KMS-11 (cell line): Measurements from ENCODE around the gene PTPRU.
"Not testable (repeated sequence)": the region's sequence is repeated elsewhere in the genome, so short reads cannot be mapped to it uniquely, and the experiment has no call there.

Experiments
- H2AFZ ChIP-seq: fragments of 200-600 bp; sonication (generic); 2 replicates; pipeline ENCODE4 v1.6.1; 2016; ENCODE audit warnings: antibody characterized with exemption, mixed run types, low read depth
- H3K27ac ChIP-seq: fragments of 200-600 bp; sonication (generic); 2 replicates; pipeline ENCODE4 v1.6.1; 2016; ENCODE audit warnings: mild to moderate bottlenecking, mixed run types
- H3K27me3 ChIP-seq: fragments of 200-600 bp; sonication (generic); 2 replicates; pipeline ENCODE4 v1.6.1; 2017; ENCODE audit warnings: mild to moderate bottlenecking, low read depth, mixed run types, moderate library complexity; ENCODE audit not compliant: insufficient read depth
- H3K36me3 ChIP-seq: fragments of 200-600 bp; sonication (generic); 2 replicates; pipeline ENCODE4 v1.6.1; 2017; ENCODE audit warnings: mild to moderate bottlenecking, mixed run types; ENCODE audit not compliant: insufficient read depth
- H3K4me1 ChIP-seq: fragments of 200-600 bp; sonication (generic); 2 replicates; pipeline ENCODE4 v1.6.1; 2016; ENCODE audit warnings: mild to moderate bottlenecking, low read depth, mixed run types; ENCODE audit not compliant: poor library complexity, severe bottlenecking
- H3K4me2 ChIP-seq: fragments of 200-600 bp; sonication (generic); 2 replicates; pipeline ENCODE4 v1.7.0; 2016; ENCODE audit warnings: mild to moderate bottlenecking, mixed run types
- H3K4me3 ChIP-seq: fragments of 200-600 bp; sonication (generic); IDR thresholded peaks from 2 replicates; pipeline ENCODE4 v1.6.1; 2017; ENCODE audit warnings: low read depth, low read length, mixed read lengths; ENCODE audit not compliant: insufficient read depth
- H3K79me2 ChIP-seq: fragments of 200-600 bp; sonication (generic); 2 replicates; pipeline ENCODE4 v1.6.1; 2016; ENCODE audit warnings: low read depth, mixed run types; ENCODE audit not compliant: insufficient read depth
- H3K9ac ChIP-seq: fragments of 200-600 bp; sonication (generic); 2 replicates; pipeline ENCODE4 v1.6.1; 2016; ENCODE audit warnings: mild to moderate bottlenecking, mixed run types
- H4K20me1 ChIP-seq: fragments of 200-600 bp; sonication (generic); 2 replicates; pipeline ENCODE4 v1.6.1; 2016; ENCODE audit warnings: mild to moderate bottlenecking, mixed run types; ENCODE audit not compliant: insufficient read depth
- TF ChIP-seq, protein P1 (sequence below): fragments of 200-600 bp; sonication (generic); conservative IDR thresholded peaks from 2 replicates; pipeline ENCODE4 v1.6.1; 2017; ENCODE audit warnings: low read depth, mild to moderate bottlenecking, antibody characterized with exemption, low read length, moderate library complexity, mixed read lengths

PTPRU gene

DNA sequence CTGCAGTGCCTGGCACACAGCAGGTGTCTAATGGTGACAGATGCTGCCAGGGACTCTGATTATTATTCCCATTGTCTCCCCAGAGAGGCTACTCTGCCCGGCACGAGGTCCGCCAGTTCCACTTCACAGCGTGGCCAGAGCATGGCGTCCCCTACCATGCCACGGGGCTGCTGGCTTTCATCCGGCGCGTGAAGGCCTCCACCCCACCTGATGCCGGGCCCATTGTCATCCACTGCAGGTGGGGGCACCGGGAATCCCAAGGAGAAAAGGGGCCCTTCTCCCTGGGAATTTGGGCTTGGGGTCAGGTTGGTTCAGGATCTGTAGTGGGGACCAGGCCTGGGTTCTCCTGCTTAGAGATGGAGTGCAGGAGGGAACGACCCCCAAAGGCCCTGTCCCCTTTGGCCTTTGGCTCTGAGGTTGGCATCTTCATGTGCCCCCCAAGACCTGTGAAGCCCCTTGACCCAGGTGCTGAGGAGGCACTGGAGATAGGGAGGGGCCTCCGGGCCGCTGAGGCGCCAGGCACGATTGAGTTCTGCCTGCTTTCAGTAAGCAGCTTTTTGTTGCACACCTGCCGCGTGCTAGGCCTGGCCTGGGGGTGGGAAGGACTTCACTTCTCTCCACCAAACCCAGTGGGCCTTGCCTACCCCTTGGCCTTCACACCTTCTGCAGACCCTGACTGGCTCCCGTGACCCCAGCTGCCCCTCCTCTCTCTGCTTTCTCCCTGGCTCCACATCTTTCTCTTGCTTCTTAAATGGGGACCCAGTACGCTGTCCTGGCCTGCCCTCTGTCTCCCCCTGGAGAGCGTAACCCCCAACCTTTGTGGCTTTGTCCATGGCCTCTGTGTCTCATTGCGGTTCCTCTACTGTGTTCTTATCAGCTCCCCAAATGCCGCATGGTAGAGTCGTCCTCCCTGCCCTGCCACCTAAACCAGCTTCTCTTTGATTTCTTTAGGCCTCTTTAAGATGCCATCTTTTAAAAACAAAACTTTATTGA lies 76.4 kb downstream of the PTPRU start:
- Histone ChIP-seq H4K20me1 (no peaks in the 10 kb centered on the region), H3K27me3 (peaks cover 28% of the 10 kb centered on the region; the same call in 1 of the 2 replicates), H3K36me3 (no peaks in the 10 kb centered on the region), H3K27ac (no peak overlapping the region), H3K4me1 (no peaks in the 10 kb centered on the region), H3K4me3 (no peak overlapping the region), H3K79me2 (no peaks in the 10 kb centered on the region), H2AFZ (no peak overlapping the region), H3K4me2 (no peak overlapping the region), H3K9ac (no peak overlapping the region)
- TF ChIP-seq, protein P1, sequence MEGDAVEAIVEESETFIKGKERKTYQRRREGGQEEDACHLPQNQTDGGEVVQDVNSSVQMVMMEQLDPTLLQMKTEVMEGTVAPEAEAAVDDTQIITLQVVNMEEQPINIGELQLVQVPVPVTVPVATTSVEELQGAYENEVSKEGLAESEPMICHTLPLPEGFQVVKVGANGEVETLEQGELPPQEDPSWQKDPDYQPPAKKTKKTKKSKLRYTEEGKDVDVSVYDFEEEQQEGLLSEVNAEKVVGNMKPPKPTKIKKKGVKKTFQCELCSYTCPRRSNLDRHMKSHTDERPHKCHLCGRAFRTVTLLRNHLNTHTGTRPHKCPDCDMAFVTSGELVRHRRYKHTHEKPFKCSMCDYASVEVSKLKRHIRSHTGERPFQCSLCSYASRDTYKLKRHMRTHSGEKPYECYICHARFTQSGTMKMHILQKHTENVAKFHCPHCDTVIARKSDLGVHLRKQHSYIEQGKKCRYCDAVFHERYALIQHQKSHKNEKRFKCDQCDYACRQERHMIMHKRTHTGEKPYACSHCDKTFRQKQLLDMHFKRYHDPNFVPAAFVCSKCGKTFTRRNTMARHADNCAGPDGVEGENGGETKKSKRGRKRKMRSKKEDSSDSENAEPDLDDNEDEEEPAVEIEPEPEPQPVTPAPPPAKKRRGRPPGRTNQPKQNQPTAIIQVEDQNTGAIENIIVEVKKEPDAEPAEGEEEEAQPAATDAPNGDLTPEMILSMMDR, result no peak

DNA sequence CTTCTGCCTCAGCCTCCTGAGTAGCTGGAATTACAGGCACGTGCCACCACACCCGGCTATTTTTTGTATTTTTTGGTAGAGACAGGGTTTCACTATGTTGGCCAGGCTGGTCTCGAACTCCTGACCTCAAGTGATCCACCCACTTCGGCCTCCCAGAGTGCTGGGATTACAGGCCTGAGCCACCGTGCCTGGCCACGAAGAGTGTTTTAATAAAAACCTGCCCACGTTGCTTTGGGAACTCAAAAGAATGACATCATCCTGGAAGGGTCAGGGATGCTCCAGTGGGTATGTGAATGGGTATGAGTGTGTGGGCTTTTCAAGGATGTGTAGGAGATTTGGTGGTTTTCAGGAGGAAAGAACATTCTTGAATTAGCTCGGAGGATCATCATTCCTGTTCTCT lies 78.4 kb downstream of the PTPRU start:
- H4K20me1 ChIP-seq, H3K4me1 ChIP-seq, H3K4me2 ChIP-seq, H3K4me3 ChIP-seq, H3K27ac ChIP-seq, H3K79me2 ChIP-seq, H3K36me3 ChIP-seq, H3K9ac ChIP-seq, H2AFZ ChIP-seq: not testable (repeated sequence)
- peaks cover 18% of the 10 kb centered on the region; the same call in 1 of the 2 replicates for H3K27me3 ChIP-seq

DNA sequence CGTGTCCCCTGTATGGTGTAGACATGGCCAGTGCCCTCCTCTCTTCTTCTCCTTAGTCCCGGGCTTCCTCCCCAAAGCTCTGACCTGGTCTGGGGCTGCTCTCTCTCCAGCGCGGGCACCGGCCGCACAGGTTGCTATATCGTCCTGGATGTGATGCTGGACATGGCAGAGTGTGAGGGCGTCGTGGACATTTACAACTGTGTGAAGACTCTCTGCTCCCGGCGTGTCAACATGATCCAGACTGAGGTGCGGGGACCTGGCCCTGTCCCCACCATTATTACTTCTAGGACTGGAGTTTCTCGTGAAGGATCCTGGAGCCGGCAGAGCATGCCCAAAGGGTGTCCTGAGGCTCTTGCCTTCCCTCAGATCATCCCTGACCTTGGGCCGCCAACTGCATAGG lies 78.9 kb downstream of the PTPRU start:
- Histone ChIP-seq H4K20me1 (no peaks in the 10 kb centered on the region), H2AFZ (no peak overlapping the region), H3K79me2 (no peaks in the 10 kb centered on the region), H3K27ac (no peak overlapping the region), H3K36me3 (no peaks in the 10 kb centered on the region), H3K4me3 (no peak overlapping the region), H3K27me3 (peaks cover 17% of the 10 kb centered on the region; the same call in 1 of the 2 replicates), H3K9ac (no peak overlapping the region), H3K4me1 (no peaks in the 10 kb centered on the region), H3K4me2 (no peak overlapping the region)
- TF ChIP-seq, protein P1, result no peak

DNA sequence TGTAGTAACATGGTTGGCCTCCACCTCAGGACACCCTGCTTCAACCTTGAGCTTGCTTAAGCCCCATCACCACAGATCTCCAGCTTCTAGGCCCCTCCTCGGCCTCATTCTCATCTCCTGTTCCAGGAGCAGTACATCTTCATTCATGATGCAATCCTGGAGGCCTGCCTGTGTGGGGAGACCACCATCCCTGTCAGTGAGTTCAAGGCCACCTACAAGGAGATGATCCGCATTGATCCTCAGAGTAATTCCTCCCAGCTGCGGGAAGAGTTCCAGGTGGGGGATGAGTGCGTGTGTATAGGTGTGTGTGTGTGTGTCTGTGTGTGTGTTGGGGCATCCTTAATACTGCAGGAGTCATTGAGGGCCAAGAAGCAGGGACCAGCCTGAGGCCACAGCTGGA lies 79.6 kb downstream of the PTPRU start:
- Histone ChIP-seq H3K4me1 (no peaks in the 10 kb centered on the region), H4K20me1 (no peaks in the 10 kb centered on the region), H3K36me3 (no peaks in the 10 kb centered on the region), H3K4me2 (no peak overlapping the region), H2AFZ (no peak overlapping the region), H3K27ac (no peak overlapping the region), H3K9ac (no peak overlapping the region), H3K27me3 (peaks cover 17% of the 10 kb centered on the region; the same call in 1 of the 2 replicates), H3K4me3 (no peak overlapping the region), H3K79me2 (no peaks in the 10 kb centered on the region)
- TF ChIP-seq, protein P1, result no peak
